Measurements from ENCODE around the gene OIP5. TPM values are rescaled to one million over a fixed set of nuclear protein-coding genes. Genes with fewer than 3 reads are reported as not detected.
A peak's percentile ranks its signal among the peaks of the same experiment; 100 is the strongest.
"Not testable (repeated sequence)": the region's sequence is repeated elsewhere in the genome, so short reads cannot be mapped to it uniquely, and the experiment has no call there.

OIP5 gene
- total and polyA plus RNA-seq, 8 donors: 0.17 to 0.56 (median 0.29) TPM

DNA sequence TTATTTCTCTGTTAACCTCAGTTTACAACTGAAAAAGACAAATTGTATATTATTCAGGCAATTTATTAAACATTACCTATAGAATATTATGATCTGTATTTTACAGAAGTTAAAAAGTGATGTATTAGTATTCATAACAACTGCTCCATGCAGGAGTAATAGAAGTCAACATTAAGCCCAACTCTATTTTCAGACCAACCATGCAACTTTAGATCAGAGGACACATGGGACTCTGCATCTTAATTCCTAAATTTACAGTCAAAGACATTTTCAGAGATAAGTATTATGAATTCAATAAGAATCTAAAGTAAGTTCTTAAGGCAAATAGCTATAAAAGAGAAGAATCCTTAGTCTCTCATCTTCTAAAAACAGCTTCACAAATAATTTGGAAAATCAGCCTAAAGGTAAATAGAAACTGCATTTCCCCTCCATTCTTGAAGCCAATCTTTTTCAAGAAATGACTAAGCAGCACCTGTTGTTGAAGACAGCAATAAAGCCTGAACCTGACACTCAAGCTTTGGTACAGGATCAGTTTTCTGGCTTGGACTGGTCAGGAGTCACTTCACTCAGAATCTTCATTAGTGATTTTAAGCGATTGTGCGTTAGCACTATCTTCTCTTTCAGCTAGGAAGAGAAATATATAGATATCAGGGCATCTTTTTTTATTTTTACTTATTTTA lies 23.0 kb downstream of the OIP5 start:
- Histone ChIP-seq H3K27me3 (no peaks in the 10 kb centered on the region), H3K4me3 (no peak overlapping the region), H3K36me3 (peaks cover 0 to 5% (median 0%) of the 10 kb centered on the region in 3 donors), H3K27ac (no peak overlapping the region), H3K4me1 (no peaks in the 10 kb centered on the region), H3K9me3 (no peaks in the 10 kb centered on the region)
- intact Hi-C loops (cut with DNase I): no loop called here
- DNase-seq (no peak), ATAC-seq (no peak), FAIRE-seq (peak; percentile 9)
- WGBS, 2 donors: 95 to 98% methylated on average over 2 of the region's 2 CpGs
- TF ChIP-seq, protein P1, sequence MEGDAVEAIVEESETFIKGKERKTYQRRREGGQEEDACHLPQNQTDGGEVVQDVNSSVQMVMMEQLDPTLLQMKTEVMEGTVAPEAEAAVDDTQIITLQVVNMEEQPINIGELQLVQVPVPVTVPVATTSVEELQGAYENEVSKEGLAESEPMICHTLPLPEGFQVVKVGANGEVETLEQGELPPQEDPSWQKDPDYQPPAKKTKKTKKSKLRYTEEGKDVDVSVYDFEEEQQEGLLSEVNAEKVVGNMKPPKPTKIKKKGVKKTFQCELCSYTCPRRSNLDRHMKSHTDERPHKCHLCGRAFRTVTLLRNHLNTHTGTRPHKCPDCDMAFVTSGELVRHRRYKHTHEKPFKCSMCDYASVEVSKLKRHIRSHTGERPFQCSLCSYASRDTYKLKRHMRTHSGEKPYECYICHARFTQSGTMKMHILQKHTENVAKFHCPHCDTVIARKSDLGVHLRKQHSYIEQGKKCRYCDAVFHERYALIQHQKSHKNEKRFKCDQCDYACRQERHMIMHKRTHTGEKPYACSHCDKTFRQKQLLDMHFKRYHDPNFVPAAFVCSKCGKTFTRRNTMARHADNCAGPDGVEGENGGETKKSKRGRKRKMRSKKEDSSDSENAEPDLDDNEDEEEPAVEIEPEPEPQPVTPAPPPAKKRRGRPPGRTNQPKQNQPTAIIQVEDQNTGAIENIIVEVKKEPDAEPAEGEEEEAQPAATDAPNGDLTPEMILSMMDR (IDR thresholded peaks at IDR 0.05): no peak

GRCh38 chr15:41307679-41308078 lies 24.7 kb downstream of the OIP5 start:
- Histone ChIP-seq H3K36me3 (peaks cover 0 to 5% (median 0%) of the 10 kb centered on the region in 3 donors), H3K4me3 (no peak overlapping the region)
- WGBS, 2 donors: 90 to 92% methylated on average over 5 of the region's 5 CpGs

GRCh38 chr15:41304149-41304770 lies 28.1 kb downstream of the OIP5 start:
- no peaks in the 10 kb centered on the region for H3K27me3 ChIP-seq
- H3K4me3 ChIP-seq: no peak overlapping the region
- H3K27ac ChIP-seq: no peak overlapping the region
- H3K4me1 ChIP-seq: no peaks in the 10 kb centered on the region
- H3K9me3 ChIP-seq: no peaks in the 10 kb centered on the region
- peaks cover 0 to 9% (median 2%) of the 10 kb centered on the region in 3 donors for H3K36me3 ChIP-seq
- no peak for DNase-seq
- no peak for ATAC-seq
- intact Hi-C loops (cut with DNase I): no loop called here
- FAIRE-seq: no peak
- 83 to 88% methylated on average over 3 of the region's 3 CpGs for WGBS, 2 donors
- TF ChIP-seq, protein P1 (IDR thresholded peaks at IDR 0.05): no peak

More at GRCh38 chr15:41307679-41308078, 24.7 kb downstream of the OIP5 start:
- ATAC-seq: no peak
- intact Hi-C loops (cut with DNase I): no loop called here
- no peaks in the 10 kb centered on the region for H3K4me1 ChIP-seq
- TF ChIP-seq, protein P1 (IDR thresholded peaks at IDR 0.05): no peak
- H3K27ac ChIP-seq: no peak overlapping the region
- FAIRE-seq: no peak
- H3K9me3 ChIP-seq: no peaks in the 10 kb centered on the region
- no peak for DNase-seq
- H3K27me3 ChIP-seq: no peaks in the 10 kb centered on the region

- no peak overlapping the region for H3K4me3 ChIP-seq
- H3K27ac ChIP-seq: no peak overlapping the region
- TF ChIP-seq, protein P1 (IDR thresholded peaks at IDR 0.05): no peak
- no peaks in the 10 kb centered on the region for H3K27me3 ChIP-seq
- ATAC-seq (no peak), DNase-seq (no peak), FAIRE-seq (no peak)
- no peaks in the 10 kb centered on the region for H3K4me1 ChIP-seq
- H3K9me3 ChIP-seq: no peaks in the 10 kb centered on the region
- peaks cover 0 to 25% (median 17%) of the 10 kb centered on the region in 3 donors for H3K36me3 ChIP-seq
- WGBS, 2 donors: 98 to 100% methylated on average over 1 of the region's 1 CpG
- intact Hi-C loops (cut with DNase I): no loop called here
Observed at GRCh38 chr15:41301587-41301986, 30.8 kb downstream of the OIP5 start.

- H3K27ac ChIP-seq; H3K27me3 ChIP-seq; DNase-seq; H3K9me3 ChIP-seq; ATAC-seq; H3K4me3 ChIP-seq; H3K4me1 ChIP-seq; FAIRE-seq; intact Hi-C loops (cut with DNase I): not testable (repeated sequence)
- WGBS, 2 donors: 97 to 100% methylated on average over 2 of the region's 2 CpGs
- peaks cover 0 to 25% (median 17%) of the 10 kb centered on the region in 3 donors for H3K36me3 ChIP-seq
Observed at GRCh38 chr15:41301139-41301538, 31.3 kb downstream of the OIP5 start.
